HG02798 (cell line): ENCODE data around the gene LCE7A.

Experiments
- ATAC-seq: cut with Tn5 transposase; IDR thresholded peaks from one replicate; pipeline ENCODE4 v1.9.1; 2021; ENCODE audit warnings: mild to moderate bottlenecking; ENCODE audit not compliant: unreplicated experiment, poor library complexity

Gene LCE7A

DNA sequence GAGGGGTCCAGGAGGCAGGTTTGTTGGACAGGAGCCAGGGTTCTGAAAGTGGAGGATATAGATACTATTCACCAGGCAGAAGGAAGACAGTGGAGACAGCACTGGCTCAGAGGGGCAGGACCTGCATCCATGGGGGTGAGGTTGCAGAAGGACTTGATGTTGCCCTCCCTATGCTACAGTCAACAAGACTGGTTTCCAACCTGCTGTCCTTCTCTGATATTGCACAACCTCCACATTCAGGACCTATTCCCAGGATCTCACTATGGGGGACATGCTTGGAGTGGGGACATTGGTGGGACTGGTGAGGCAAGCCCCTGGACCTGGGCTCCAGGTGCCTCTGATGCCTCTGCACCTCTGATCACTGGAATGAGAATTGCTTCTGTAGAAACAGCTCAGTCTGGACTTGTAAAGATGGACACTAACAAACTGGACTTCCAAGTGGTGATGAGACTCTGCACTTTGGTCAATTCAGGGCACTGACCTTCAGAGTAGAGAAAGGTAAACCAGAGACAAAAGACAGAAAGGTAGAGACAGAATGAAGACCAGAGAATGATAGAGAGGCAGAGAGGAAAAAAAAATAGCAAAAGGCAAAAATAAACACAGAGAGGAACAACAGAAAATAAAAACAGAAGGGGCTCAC lies 19.9 kb downstream of the LCE7A start:
- ATAC-seq: no peak

GRCh38 chr1:152880316-152880715 lies 20.5 kb downstream of the LCE7A start:
- no peak for ATAC-seq

GRCh38 chr1:152880907-152881306 lies 21.1 kb downstream of the LCE7A start:
- ATAC-seq: peak; percentile 80

DNA sequence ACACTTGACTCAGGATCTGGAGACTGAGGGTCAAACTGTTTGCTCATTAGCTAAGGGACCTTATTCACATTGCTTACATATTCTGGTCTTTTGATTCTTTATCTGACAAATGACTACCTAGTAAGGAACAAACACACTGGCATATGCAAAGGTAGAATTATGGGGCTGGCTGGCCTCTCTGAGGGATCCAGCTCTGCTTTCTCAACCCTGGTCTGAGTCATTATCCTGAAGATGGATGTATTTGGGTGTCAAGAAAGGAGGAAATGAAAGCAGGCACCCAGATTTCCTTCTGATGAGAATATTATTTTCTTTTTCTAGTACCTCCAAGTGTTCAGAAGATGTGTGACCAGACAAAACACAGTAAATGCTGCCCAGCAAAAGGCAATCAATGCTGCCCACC lies 24.3 kb downstream of the LCE7A start:
- ATAC-seq: no peak

GRCh38 chr1:152884506-152884905 lies 24.7 kb downstream of the LCE7A start:
- no peak for ATAC-seq

- ATAC-seq: no peak
These were observed 25.3 kb downstream of the LCE7A start for GRCh38 chr1:152884966-152885624.

DNA sequence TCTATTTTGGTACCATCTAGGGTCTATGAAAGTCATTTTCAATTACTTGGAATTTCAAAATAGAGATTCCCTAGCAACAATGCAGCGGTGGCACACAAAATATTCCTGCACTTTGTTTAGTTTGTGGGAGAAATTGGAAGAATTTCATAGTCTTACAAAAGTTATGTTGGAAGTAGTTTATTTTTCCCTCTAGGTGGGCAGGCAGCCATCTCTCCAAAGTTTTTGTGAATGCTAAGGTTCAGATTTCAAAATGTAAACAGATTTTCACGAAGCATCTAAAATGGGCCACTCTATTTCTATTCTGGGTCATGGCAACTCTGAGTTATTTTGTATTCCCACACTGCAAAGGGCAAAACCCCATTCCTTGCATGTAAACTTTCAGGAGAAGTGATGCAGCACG lies 26.3 kb downstream of the LCE7A start:
- ATAC-seq: no peak

DNA sequence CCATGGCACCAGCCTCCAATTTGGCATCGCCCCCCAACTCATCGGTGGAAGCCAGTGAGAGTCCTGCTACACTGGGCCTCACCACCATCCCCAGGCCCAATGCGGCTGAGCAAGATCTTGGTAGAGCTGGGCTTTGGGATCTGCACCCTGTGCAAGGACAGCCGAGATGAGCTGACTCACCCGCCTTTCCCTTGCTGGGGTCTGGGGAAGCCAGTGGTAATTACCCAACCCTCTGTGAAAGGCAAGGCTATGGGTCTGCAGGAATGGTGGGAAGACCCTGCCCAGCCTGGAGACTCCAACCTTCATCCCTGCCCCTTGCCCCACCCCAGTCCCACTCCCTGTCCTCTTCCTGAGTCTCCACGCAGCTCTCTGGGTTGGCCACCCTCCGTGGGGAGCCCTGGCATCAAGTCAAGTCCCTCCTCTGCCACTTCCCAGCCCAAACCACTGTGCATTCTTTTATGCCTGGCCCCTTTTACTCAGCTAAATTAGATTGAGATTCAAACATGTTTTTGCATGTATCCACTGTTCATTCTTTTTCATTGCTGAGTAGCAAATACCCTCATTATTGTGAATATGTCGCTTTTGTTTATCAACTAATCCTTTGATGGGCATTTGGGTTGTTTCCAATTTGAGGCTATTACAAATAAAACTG lies 27.1 kb downstream of the LCE7A start:
- ATAC-seq: no peak

DNA sequence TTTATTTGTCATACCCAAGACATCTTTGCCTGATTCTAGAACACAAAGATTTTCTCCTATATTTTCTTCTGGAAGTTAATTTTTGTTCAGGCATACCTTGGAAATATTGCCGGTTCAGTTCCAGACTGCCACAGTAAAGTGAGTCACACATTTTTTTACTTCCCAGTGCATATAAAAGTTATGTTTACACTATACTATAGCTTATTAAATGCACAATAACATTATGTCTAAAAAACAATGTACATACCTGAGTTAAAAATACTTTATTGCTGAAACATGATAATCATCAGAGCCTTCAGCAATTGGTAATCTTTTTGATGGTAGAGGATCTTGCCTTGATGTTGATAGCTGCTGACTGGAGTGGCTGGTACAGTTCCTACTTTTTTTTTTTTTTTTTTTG lies 28.3 kb downstream of the LCE7A start:
- no peak for ATAC-seq

DNA sequence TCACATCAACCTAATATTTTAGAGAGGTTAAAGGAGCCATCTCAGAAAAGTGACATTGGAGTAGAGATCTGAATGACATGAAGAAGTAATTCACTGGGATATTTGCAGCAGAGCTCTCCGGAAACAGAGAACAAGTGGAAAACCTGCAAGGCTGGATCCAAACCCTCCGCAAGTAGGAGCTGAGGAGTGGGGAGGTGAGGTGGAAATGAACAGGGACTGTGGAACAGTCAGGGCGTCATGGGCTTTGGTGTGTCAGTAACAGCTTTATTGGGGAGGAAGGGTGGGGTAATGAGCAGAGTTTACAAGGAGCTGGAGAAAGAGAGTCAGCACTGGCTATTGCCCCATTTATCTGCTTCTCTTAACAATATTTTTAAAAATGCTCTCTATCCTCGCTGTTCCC lies 39.2 kb downstream of the LCE7A start:
- no peak for ATAC-seq

DNA sequence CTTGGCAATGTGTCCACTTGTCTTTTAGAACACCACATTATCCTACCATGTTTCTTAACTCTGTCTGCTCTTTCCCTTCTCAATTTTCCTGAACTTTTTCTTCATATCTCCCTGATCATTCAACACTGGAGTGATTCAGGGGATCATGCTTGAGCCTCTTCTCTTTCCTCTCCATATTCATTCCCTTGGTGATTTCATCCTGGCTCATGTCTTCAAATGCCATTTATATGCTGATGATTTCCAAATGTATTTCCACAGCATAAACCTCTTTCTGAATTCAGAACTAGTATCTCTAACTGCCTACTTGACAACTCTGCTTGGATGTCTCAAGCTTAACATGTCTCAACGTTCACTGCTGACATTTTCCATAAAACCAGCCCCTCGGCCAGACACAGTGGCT lies 40.1 kb downstream of the LCE7A start:
- no peak for ATAC-seq

GRCh38 chr1:152901631-152902030 lies 41.8 kb downstream of the LCE7A start:
- no peak for ATAC-seq

GRCh38 chr1:152902636-152903035 lies 42.8 kb downstream of the LCE7A start:
- ATAC-seq: no peak

DNA sequence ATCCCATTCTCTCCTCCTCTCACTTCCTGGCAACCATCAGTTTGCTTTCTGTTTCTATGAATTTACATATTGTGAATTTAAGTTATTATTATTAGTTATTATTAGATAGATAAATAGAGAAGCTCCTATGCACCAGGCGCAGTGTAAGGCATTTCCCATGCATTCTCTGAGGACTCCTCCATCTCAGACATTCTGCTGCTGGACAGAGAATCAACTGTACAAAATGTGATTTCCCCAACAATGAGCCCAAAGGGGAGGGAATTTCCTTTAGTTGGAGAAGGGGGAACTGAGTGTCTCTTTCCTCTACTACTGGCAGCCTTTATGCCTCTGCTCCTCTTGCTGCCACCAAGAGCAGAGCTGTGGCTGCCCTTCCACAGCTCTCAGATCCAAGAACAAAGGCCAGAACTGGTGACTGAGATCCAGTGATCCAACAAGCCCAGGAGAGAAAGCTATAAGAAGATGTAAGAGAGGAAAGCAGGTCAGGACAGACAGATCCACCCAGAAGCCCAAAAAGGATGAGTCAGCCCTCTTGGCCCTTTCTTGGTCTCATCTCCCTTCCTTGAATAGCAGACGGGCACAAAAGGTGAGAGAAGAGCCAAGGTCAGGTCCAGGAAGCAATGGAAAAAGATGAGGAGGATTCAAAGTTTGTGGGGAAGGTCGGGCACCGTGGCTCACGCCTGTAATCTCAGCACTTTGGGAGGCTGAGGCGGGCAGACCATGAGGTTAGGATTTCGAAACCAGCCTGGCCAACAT lies 45.1 kb downstream of the LCE7A start:
- ATAC-seq: no peak

GRCh38 chr1:152906023-152906565 lies 46.3 kb downstream of the LCE7A start:
- ATAC-seq: no peak

DNA sequence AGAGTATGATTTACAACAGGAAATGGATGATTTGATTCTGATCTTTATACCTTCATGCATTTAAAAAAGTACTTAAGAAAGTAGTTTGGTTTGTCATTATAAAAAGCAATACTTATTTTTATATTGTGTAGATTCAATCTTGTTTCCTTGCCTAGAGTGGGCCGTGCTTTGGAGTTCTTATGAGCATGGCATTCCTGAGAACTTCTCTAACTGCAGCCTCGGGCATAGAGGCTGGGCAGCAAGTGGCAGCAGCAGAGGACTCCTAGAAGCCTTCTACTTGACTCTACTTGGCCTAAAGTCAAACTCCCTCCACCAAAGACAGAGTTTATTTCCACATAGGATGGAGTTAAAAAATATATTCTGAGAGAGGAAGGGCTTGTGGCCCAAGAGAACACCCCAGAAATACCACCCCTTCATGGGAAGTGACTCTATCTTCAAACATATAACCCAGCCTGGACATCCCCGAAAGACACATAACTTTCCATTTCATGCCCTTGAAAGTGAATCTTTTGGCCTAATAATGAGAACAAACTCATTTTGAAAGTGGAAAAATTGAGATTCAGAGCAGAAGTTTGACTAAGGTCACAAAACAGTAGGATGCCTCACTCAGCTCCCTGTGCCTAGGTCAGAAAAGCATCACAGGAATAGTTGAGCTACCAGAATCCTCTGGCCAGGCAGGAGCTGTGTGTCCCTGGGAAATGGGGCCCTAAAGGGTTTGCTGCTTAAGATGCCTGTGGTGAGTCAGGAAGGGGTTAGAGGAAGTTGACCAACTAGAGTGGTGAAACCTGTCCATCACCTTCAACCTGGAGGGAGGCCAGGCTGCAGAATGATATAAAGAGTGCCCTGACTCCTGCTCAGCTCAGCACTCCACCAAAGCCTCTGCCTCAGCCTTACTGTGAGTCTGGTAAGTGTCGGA lies 48.1 kb downstream of the LCE7A start, which contains the start of gene IVL:
Gene IVL (plus strand): TSS at position 861 of the 916 bp plus-strand sequence. CDS start 1,252 bp downstream, outside the sequence.
- ATAC-seq: no peak

DNA sequence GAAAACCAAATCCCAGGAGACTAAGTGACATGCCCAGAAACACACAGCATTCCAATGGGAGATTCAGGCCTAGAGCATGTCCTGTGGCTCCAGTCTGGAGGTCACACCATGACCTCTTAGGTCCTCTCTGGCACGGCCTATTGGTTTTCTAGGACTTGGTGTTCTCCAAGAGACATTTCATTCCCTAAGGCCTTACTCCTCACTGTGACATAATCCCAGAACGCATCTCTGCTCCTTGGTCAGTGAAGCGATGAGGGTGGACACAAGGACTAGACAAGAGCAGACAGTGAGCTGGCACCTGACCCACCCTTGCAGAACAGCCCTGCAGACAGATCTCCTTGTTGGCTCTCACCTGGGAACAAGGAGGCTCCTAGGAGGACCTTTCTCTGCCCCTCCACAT lies 49.4 kb downstream of the LCE7A start:
- ATAC-seq: no peak
